HG02884 (cell line): ENCODE results near the gene MIPOL1.
"Not testable (repeated sequence)": the region's sequence is repeated elsewhere in the genome, so short reads cannot be mapped to it uniquely, and the experiment has no call there.

Source experiments
- ATAC-seq: cut with Tn5 transposase; IDR thresholded peaks from one replicate; pipeline ENCODE4 v1.9.1; 2021; ENCODE audit warnings: mild to moderate bottlenecking, moderate library complexity; ENCODE audit not compliant: unreplicated experiment

MIPOL1 gene

DNA sequence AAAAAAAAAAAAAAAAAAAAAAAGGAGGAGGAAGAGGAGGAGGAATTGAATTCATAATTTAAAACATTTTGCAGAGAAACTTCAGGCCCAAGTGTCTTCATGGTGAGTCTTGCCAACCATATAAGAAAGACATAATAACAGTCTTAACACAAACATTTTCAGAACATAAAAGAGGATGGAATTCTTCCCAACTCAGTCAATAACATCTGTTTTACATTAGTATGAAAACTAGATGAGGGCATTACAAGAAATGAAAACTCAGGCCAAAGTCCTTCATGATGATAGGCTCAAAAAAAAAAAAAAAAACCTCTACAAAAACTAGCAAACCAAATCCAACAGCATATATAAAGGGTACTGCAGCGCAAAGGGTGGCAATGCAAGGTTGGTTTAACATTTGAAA lies 245.7 kb downstream of the MIPOL1 start:
- no peak for ATAC-seq

- no peak for ATAC-seq
Observed at GRCh38 chr14:37447883-37448391, 250.2 kb downstream of the MIPOL1 start.

GRCh38 chr14:37452323-37452722 lies 254.6 kb downstream of the MIPOL1 start:
- ATAC-seq: no peak

DNA sequence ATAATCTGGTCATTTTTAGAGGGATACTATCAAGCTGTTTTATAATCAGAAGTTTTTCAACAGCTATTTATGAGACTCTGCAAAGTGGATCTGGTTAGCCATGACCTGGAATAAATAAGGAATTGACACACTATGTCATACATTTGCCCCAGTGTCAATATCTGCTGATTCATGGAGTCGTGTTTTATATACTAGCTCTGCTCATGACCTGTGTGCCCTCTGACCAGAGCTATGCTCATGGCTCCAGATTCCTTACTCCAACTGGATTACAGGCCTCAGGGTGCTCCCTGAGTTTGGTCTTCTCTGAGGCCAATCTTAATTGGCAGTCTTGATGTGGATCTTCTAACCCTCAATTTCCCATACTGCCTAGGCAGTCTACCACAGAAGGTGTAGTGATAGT lies 256.2 kb downstream of the MIPOL1 start:
- ATAC-seq: no peak

DNA sequence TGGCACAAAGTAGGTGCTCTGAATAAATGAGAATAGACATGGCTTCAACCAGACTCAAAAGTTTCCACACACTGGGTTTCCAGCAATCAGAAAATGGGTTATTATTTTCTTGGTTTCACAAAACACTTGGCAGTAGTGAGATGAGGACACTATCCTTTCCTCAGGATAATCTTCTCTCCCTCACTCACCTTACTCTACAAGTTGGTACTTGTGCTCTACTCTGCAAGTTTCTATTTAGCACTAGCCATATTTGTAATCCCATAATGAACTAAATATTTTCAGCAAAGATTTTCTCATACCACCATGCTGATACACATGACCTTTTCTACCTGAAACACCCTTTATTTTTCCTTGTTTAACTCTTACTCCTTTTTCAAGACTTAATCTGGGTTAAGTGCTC lies 259.6 kb downstream of the MIPOL1 start:
- ATAC-seq: no peak

DNA sequence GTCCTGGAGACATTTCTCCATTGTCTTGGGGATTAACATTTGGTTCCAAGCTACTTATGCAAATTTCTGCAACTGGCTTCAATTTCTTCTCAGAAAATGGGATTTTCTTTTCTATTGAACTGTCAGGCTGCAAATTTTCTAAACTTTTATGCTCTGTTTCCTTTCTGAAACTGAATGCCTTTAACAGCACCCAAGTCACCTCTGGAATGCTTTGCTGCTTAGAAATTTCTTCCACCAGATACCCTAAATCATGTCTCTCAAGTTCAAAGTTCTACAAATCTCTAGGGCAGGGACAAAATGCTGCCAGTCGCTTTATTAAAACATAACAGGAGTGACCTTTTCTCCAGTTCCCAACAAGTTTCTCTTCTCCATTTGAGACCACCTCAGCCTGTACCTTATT lies 264.7 kb downstream of the MIPOL1 start:
- not testable (repeated sequence) for ATAC-seq

- ATAC-seq: no peak
Observed at GRCh38 chr14:37464192-37464858, 266.6 kb downstream of the MIPOL1 start.

DNA sequence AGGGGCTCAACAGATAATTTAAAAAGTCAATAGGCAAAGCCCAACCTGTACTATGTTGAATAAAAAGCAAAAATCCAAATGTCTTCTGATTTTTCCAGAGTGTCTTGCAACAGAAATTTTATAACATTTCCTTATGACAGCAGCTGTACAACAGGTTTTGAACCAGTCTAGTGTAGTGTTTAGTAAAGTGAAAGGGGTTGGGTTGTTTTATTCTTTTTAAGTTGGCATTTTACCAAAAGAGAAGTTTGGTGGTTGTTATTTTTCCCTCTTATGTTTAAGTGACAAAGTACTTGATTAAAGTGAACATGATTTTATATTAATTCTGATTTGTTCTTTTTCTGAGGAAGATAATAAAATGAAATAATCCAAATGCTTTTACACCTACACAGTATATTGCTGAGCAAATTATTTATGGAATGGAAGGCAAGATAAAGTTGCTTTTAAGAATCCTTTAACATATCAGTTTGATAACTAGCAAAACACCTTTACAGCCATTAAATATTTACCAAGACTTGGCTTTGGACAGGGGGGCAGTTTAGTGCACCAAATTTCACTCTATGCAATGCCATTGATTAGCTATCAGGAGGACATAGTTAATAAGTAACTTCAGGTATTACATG lies 268.4 kb downstream of the MIPOL1 start:
- no peak for ATAC-seq

- ATAC-seq: no peak
Observed at GRCh38 chr14:37466623-37467088, 268.9 kb downstream of the MIPOL1 start.

DNA sequence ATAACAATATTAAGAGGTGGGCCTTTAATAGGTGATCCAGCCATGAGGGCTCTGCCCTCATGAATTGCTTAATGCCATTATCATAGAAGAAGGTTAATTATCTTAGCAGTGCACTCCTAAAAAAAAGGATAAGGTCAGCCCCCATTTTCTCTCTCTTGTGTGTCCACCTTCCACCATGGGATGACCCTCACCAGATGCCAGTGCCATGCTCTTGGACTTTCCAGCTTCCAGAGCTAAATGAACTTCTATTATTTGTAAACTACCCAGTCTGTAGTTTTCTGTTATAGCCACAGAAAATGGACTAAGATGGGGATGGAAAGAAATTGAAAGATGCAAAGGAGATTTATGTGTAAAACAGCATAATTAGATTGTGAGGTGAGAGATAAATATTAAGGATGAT lies 271.9 kb downstream of the MIPOL1 start:
- no peak for ATAC-seq

DNA sequence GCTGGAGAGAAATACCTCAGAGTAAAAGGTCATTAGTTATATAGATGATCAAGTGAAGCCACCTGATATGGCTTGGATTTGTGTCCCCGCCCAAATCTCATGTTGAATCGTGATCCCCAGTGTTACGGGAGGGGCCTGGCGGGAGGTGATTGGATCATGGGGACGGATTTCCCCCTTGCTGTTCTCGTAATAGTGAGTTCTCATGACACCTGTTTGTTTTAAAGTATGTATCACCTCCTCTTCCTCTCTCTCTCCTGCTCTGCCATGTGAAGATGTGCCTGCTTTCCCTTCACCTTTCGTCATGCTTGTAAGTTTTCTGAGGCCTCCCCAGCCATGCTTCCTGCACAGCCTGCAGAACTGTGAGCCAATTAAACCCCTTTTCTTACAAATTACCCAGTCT lies 272.5 kb downstream of the MIPOL1 start:
- no peak for ATAC-seq

DNA sequence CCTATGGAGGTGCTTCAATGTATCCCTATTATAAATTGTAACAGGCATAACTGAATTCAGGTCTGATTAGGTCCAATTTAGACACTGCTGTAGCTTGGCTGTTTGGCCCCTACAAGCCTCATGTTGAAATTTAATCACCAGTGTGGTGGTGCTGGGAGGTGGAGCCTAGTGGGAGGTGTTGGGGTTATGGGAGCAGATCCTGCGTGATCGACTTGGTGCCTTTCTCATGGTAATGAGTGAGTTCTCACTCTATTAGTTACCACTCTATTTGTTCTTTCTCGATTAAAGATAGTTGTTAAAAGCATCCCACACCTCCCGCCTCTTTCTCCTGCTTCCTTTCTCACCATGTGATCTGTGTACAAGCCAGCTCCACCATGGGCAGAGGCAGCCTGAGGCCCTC lies 275.2 kb downstream of the MIPOL1 start:
- ATAC-seq: no peak

GRCh38 chr14:37474191-37474590 lies 276.5 kb downstream of the MIPOL1 start:
- no peak for ATAC-seq

GRCh38 chr14:37480446-37481290 lies 282.9 kb downstream of the MIPOL1 start:
- ATAC-seq: no peak

GRCh38 chr14:37482428-37482827 lies 284.7 kb downstream of the MIPOL1 start:
- ATAC-seq: no peak

DNA sequence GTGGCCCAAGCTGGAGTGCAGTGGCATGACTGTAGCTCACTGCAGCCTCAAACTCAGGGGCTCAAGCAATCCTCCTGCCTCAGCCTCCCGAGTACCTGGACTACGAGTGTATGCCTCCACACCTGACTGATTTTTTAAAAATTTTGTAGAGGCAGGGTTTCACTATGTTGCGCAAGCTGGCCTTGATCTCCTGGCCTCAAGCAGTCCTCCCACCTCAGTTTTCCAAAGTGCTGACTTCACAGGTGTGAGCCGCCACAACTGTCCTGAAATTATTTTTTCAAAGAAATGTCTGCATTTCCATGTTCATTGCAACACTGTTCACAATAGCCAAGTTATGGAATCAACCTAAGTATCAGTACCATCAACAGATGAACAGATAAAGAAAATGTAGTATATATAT lies 285.9 kb downstream of the MIPOL1 start:
- no peak for ATAC-seq

- ATAC-seq: no peak
Observed at GRCh38 chr14:37490607-37491006, 292.9 kb downstream of the MIPOL1 start.

- no peak for ATAC-seq
Observed at GRCh38 chr14:37491076-37491475, 293.3 kb downstream of the MIPOL1 start.

- no peak for ATAC-seq
Observed at GRCh38 chr14:37493606-37494005, 295.9 kb downstream of the MIPOL1 start.

DNA sequence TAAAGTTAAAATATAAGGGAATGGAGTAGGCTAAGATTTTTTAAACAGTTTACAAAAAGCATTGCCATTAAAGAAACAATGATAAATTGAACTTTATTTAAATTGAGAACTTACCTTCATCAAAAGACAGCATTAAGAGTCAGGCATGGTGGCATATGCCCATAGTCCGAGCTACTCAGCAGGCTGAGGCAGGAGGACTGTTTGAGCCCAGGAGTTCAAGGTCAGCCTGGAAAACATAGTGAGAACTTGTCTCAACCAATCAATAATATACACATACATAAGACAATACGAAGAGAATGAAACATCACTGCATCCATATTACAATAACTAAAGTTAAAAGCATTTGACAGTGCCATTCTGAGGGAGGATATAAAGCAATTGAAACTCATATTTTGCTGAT lies 299.7 kb downstream of the MIPOL1 start:
- no peak for ATAC-seq

DNA sequence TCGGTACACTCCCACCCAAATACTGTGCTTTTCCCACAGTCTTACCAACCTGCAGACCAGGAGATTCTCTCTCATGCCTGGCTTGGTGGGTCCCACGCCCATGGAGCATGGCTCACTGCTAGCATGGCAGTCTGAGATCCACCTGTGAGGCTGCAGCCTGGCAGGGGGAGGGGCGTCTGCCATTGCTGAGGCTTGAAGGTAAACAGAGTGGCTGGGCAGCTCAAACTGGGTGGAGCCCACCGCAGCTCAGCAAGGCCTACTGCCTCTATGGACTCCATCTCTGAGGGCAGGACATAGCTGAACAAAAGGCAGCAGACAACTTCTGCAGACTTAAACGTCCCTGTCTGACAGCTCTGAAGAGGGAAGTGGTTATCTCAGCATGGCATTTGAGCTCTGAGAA lies 304.1 kb downstream of the MIPOL1 start:
- ATAC-seq: no peak

DNA sequence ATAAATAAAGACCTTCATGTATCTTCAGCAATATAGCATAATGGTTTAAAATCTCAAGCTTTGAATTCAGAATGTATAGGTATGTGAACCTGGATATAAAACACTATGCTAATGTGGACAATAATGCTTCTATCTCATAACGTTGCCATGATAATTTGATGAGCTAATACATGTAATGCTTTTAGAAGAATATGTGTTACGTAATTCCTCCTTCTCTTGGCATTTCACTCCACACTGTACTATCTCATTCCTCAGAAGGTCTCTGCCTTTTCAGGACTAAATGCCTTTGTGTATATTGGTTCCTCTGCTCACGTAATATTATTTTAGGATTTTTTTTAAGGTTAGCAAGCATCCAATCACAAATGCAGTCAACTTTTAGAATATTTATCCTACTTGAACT lies 310.8 kb downstream of the MIPOL1 start:
- no peak for ATAC-seq
